Measurements from ENCODE around the gene PSMD12. TPM values are rescaled to one million over a fixed set of nuclear protein-coding genes. Genes with fewer than 3 reads are reported as not detected.
"Not testable (repeated sequence)": the region's sequence is repeated elsewhere in the genome, so short reads cannot be mapped to it uniquely, and the experiment has no call there.

PSMD12 gene
- total and polyA plus RNA-seq, 2 experiments from 2014 or later, result 16.6 to 44.1 TPM

GRCh38 chr17:67311575-67311974, 54.8 kb downstream of the PSMD12 start:
- no peaks in the 10 kb centered on the region for H3K27me3 ChIP-seq
- H3K4me1 ChIP-seq (ENCODE audit: low read depth), result no peaks in the 10 kb centered on the region
- H3K9me3 ChIP-seq (ENCODE audit: low read depth), result no peaks in the 10 kb centered on the region
- H3K27ac ChIP-seq, result no peak overlapping the region
- no peak for TF ChIP-seq CTCF (IDR thresholded peaks at IDR 0.05; ENCODE audit: low read depth, low read length)
- no peak overlapping the region for H3K4me3 ChIP-seq
- no peak for DNase-seq (ENCODE audit: low read depth in 1 of 2, low spot score in 1 of 2)
- no peaks in the 10 kb centered on the region for H3K36me3 ChIP-seq

- no peak for TF ChIP-seq CTCF (IDR thresholded peaks at IDR 0.05; ENCODE audit: low read depth, low read length)
- Histone ChIP-seq H3K4me3 (no peak overlapping the region), H3K4me1 (ENCODE audit: low read depth) (no peaks in the 10 kb centered on the region), H3K27me3 (no peaks in the 10 kb centered on the region), H3K36me3 (no peaks in the 10 kb centered on the region), H3K9me3 (ENCODE audit: low read depth) (no peaks in the 10 kb centered on the region), H3K27ac (no peak overlapping the region)
- no peak for DNase-seq (ENCODE audit: low read depth in 1 of 2, low spot score in 1 of 2)
Observed at GRCh38 chr17:67310406-67310805, 56.0 kb downstream of the PSMD12 start.

- DNase-seq (ENCODE audit: low read depth in 1 of 2, low spot score in 1 of 2); H3K4me1 ChIP-seq (ENCODE audit: low read depth); H3K27ac ChIP-seq; H3K36me3 ChIP-seq; H3K27me3 ChIP-seq; H3K4me3 ChIP-seq; H3K9me3 ChIP-seq (ENCODE audit: low read depth): not testable (repeated sequence)
Observed at GRCh38 chr17:67305446-67306235, 60.7 kb downstream of the PSMD12 start.

GRCh38 chr17:67297454-67297960, 68.9 kb downstream of the PSMD12 start:
- no peak for DNase-seq (ENCODE audit: low read depth in 1 of 2, low spot score in 1 of 2)
- no peaks in the 10 kb centered on the region for H3K4me1 ChIP-seq (ENCODE audit: low read depth)
- no peaks in the 10 kb centered on the region for H3K27me3 ChIP-seq
- TF ChIP-seq CTCF (IDR thresholded peaks at IDR 0.05; ENCODE audit: low read depth, low read length), result no peak
- no peak overlapping the region for H3K27ac ChIP-seq
- H3K9me3 ChIP-seq (ENCODE audit: low read depth), result no peaks in the 10 kb centered on the region
- H3K4me3 ChIP-seq, result no peak overlapping the region
- H3K36me3 ChIP-seq, result no peaks in the 10 kb centered on the region

- Histone ChIP-seq H3K36me3 (no peaks in the 10 kb centered on the region), H3K9me3 (ENCODE audit: low read depth) (no peaks in the 10 kb centered on the region), H3K27me3 (no peaks in the 10 kb centered on the region), H3K27ac (no peak overlapping the region), H3K4me3 (no peak overlapping the region), H3K4me1 (ENCODE audit: low read depth) (no peaks in the 10 kb centered on the region)
- DNase-seq (ENCODE audit: low read depth in 1 of 2, low spot score in 1 of 2), result no peak
- TF ChIP-seq CTCF (IDR thresholded peaks at IDR 0.05; ENCODE audit: low read depth, low read length), result no peak
Observed at GRCh38 chr17:67294451-67295199, 71.8 kb downstream of the PSMD12 start.

All from cardiac muscle cell (in vitro differentiated cells and primary cell).